Naive thymus-derived CD4-positive, alpha-beta T cell (primary cell): Measurements from ENCODE around the gene ETFRF1. TPM values are rescaled to one million over a fixed set of nuclear protein-coding genes. Genes with fewer than 3 reads are reported as not detected.

Experiments used
- ATAC-seq: fragments of 150-1000 bp; cut with Tn5 transposase; 2 replicates; pipeline ENCODE4 v1.10.0; 2021; ENCODE audit warnings: mild to moderate bottlenecking, moderate library complexity
- CTCF ChIA-PET: fragments of 350-600 bp; sonication (Branson Sonifier 250); formaldehyde crosslinking; loops from one replicate; lab custom pipeline; 2021; ENCODE audit warnings: antibody characterized with exemption; lab: Charles Lee
- POLR2A ChIA-PET: fragments of 350-600 bp; sonication (Branson Sonifier 250); formaldehyde crosslinking; loops from one replicate; lab custom pipeline; 2021; ENCODE audit warnings: antibody characterized with exemption, inconsistent platforms; lab: Charles Lee
- DNase-seq, 9 donors: peaks; one replicate each; pipeline versions ENCODE4 v3.0.0 to v3.0.0-alpha.2; 2020 to 2022; ENCODE audit warnings: mixed read lengths in 1 of 9
- H3K27ac ChIP-seq: one replicate; pipeline ENCODE4 v1.7.0; 2013; ENCODE audit warnings: mild to moderate bottlenecking, low read depth, low read length, moderate library complexity
- H3K27me3 ChIP-seq, 2 donors: one replicate each; pipeline ENCODE4 v1.7.0; 2013; ENCODE audit warnings: low read length in 2 of 2, mild to moderate bottlenecking in 2 of 2, moderate library complexity in 2 of 2; ENCODE audit not compliant: control insufficient read depth in 2 of 2, insufficient read depth in 2 of 2
- H3K36me3 ChIP-seq, 3 experiments: 1 replicate in 2 of 3; 2 replicates in 1 of 3; pipeline ENCODE4 v1.7.0; 2013; ENCODE audit warnings: low read length in 3 of 3, mild to moderate bottlenecking in 3 of 3, moderate library complexity in 1 of 3; ENCODE audit not compliant: insufficient read depth in 3 of 3, control insufficient read depth in 2 of 3
- H3K4me1 ChIP-seq, 2 donors: one replicate each; pipeline ENCODE4 v1.7.0; 2013; ENCODE audit warnings: low read length in 2 of 2, mild to moderate bottlenecking in 2 of 2, moderate library complexity in 1 of 2; ENCODE audit not compliant: control insufficient read depth in 2 of 2, insufficient read depth in 2 of 2
- H3K4me3 ChIP-seq: 2 replicates; pipeline ENCODE4 v1.7.0; 2013; ENCODE audit warnings: mild to moderate bottlenecking, low read length
- H3K9me3 ChIP-seq, 3 experiments: 1 replicate in 2 of 3; 2 replicates in 1 of 3; pipeline ENCODE4 v1.7.0; 2013; ENCODE audit warnings: low read length in 3 of 3; ENCODE audit not compliant: control insufficient read depth in 2 of 3
- H3K27ac Mint-ChIP-seq, 9 donors: one replicate each; pipeline ENCODE4 v1.8.0; 2020 to 2022; ENCODE audit warnings: mixed read lengths in 9 of 9, mild to moderate bottlenecking in 8 of 9, moderate library complexity in 5 of 9, inconsistent platforms in 2 of 9
- H3K27me3 Mint-ChIP-seq, 5 donors: one replicate each; pipeline ENCODE4 v1.8.0; 2021 to 2022; ENCODE audit warnings: mixed read lengths in 5 of 5, mild to moderate bottlenecking in 1 of 5
- H3K36me3 Mint-ChIP-seq, 5 donors: one replicate each; pipeline ENCODE4 v1.8.0; 2020 to 2022; ENCODE audit warnings: mixed read lengths in 5 of 5, mild to moderate bottlenecking in 3 of 5, inconsistent platforms in 1 of 5
- H3K4me1 Mint-ChIP-seq, 7 donors: one replicate each; pipeline ENCODE4 v1.8.0; 2020 to 2022; ENCODE audit warnings: mixed read lengths in 7 of 7, mild to moderate bottlenecking in 3 of 7, inconsistent platforms in 1 of 7
- H3K4me3 Mint-ChIP-seq, 10 donors: one replicate each; pipeline ENCODE4 v1.8.0; 2020 to 2022; ENCODE audit warnings: mild to moderate bottlenecking in 10 of 10, mixed read lengths in 10 of 10, moderate library complexity in 6 of 10, inconsistent platforms in 2 of 10
- H3K9me3 Mint-ChIP-seq, 11 donors: one replicate each; pipeline ENCODE4 v1.8.0; 2020 to 2022; ENCODE audit warnings: mixed read lengths in 11 of 11, mild to moderate bottlenecking in 4 of 11, inconsistent platforms in 1 of 11, moderate library complexity in 1 of 11
- intact Hi-C, 2 donors: fragments of 100-400 bp; cut with micrococcal nuclease; formaldehyde crosslinking; loops; one replicate each; pipeline ENCODE4 v1.15.1; 2023
- polyA plus RNA-seq, 2 donors: library from polyadenylated mRNA; unstranded; fragments of 300-500 nt; fragmentation: Illumina TruSeq; gene quantifications; one replicate each; pipeline ENCODE4 v1.2.3, GENCODE V29; 2021
- total RNA-seq, 6 experiments: library from RNA in 5 of 6; stranded (reverse) in 5 of 6; gene quantifications; 1 replicate in 5 of 6; 2 replicates in 1 of 6; pipeline ENCODE4 v1.2.3 and lab custom pipeline; 2021 to 2026

The ETFRF1 gene
- total and polyA plus RNA-seq, 7 experiments from 2014 or later = 12.9 to 80.4 (median 34.4) TPM

GRCh38 chr12:25187781-25188180 is 7.3 kb upstream of the ETFRF1 start:
- H3K27ac ChIP-seq = no peak overlapping the region
- H3K4me3 ChIP-seq = no peak overlapping the region
- CTCF ChIA-PET = interaction anchor here (0.8 to 1.7 kb wide), 3 partner anchors 32 to 199 kb away, joined by 3 to 7 read pairs (median 3); no protein-coding TSS in a partner anchor
- H3K36me3 Mint-ChIP-seq = no peaks in the 10 kb centered on the region
- no peaks in the 10 kb centered on the region for H3K27me3 ChIP-seq
- peaks cover 0 to 3% (median 0%) of the 10 kb centered on the region in 5 donors for H3K27me3 Mint-ChIP-seq
- no peaks in the 10 kb centered on the region for H3K36me3 ChIP-seq
- H3K9me3 ChIP-seq = no peaks in the 10 kb centered on the region
- POLR2A ChIA-PET = interaction anchor here (0.6 kb wide), 1 partner anchor 155 kb away, joined by 3 read pairs; no protein-coding TSS in a partner anchor
- intact Hi-C loops = loop anchor here (1.0 to 2.0 kb wide), 2 partner anchors 8 to 135 kb away; partner anchors contain the start of genes DNAI7 (in 2 of the 2) and ETFRF1 (in 2 of the 2)
- peaks cover 9 to 23% (median 18%) of the 10 kb centered on the region in 7 donors for H3K4me1 Mint-ChIP-seq
- H3K9me3 Mint-ChIP-seq = peaks cover 0 to 4% (median 0%) of the 10 kb centered on the region in 11 donors
- H3K27ac Mint-ChIP-seq = peak overlapping the region in 5 of 9 donors; percentile 87 to 98 (median 96)
- H3K4me3 Mint-ChIP-seq = peak overlapping the region in 6 of 10 donors; percentile 90 to 93 (median 91)
- no peak for DNase-seq
- no peak for ATAC-seq
- peaks cover 3 to 16% of the 10 kb centered on the region in 2 donors for H3K4me1 ChIP-seq

- H3K36me3 ChIP-seq = no peaks in the 10 kb centered on the region
- no peak for DNase-seq
- CTCF ChIA-PET = no interaction called here
- no peak for ATAC-seq
- H3K4me1 ChIP-seq = peaks cover 11 to 23% of the 10 kb centered on the region in 2 donors
- Mint-ChIP-seq H3K4me1 (peaks cover 15 to 36% (median 26%) of the 10 kb centered on the region in 7 donors), H3K27me3 (peaks cover 0 to 3% (median 0%) of the 10 kb centered on the region in 5 donors), H3K27ac (peak overlapping the region in 2 of 9 donors; percentile 14 to 66), H3K36me3 (no peaks in the 10 kb centered on the region), H3K9me3 (no peaks in the 10 kb centered on the region), H3K4me3 (no peak overlapping the region)
- H3K27me3 ChIP-seq = no peaks in the 10 kb centered on the region
- no peaks in the 10 kb centered on the region for H3K9me3 ChIP-seq
- no peak overlapping the region for H3K27ac ChIP-seq
- intact Hi-C loops = loop anchor here (10.0 kb wide), 2 partner anchors 405 to 1745 kb away; partner anchors contain the start of genes FGFR1OP2 (in 1 of the 2) and INTS13 (in 1 of the 2)
- no peak overlapping the region for H3K4me3 ChIP-seq
- POLR2A ChIA-PET = no interaction called here
Observed at GRCh38 chr12:25189656-25190055, 5.4 kb upstream of the ETFRF1 start.

GRCh38 chr12:25190793-25191192 is 4.2 kb upstream of the ETFRF1 start:
- Histone ChIP-seq H3K9me3 (no peaks in the 10 kb centered on the region), H3K36me3 (peaks cover 0 to 4% (median 0%) of the 10 kb centered on the region in 3 experiments), H3K27me3 (no peaks in the 10 kb centered on the region), H3K27ac (no peak overlapping the region), H3K4me3 (no peak overlapping the region), H3K4me1 (peaks cover 12 to 23% of the 10 kb centered on the region in 2 donors)
- Mint-ChIP-seq H3K9me3 (no peaks in the 10 kb centered on the region), H3K36me3 (peaks cover 0 to 4% (median 0%) of the 10 kb centered on the region in 5 donors), H3K27me3 (peaks cover 0 to 3% (median 0%) of the 10 kb centered on the region in 5 donors), H3K4me3 (no peak overlapping the region), H3K27ac (peak overlapping the region in 1 of 9 donors; percentile 46), H3K4me1 (peaks cover 18 to 47% (median 38%) of the 10 kb centered on the region in 7 donors)
- intact Hi-C loops = loop anchor here (10.0 kb wide), 2 partner anchors 404 to 1744 kb away; partner anchors contain the start of genes FGFR1OP2 (in 1 of the 2) and INTS13 (in 1 of the 2)
- ATAC-seq (no peak), DNase-seq (no peak)
- POLR2A ChIA-PET = interaction anchor here (0.8 kb wide), 2 partner anchors 184 to 186 kb away, joined by 3 read pairs; no protein-coding TSS in a partner anchor
- CTCF ChIA-PET = no interaction called here

GRCh38 chr12:25194214-25194613 is 823 bp upstream of the ETFRF1 start:
- peaks cover 7 to 8% of the 10 kb centered on the region in 2 donors for H3K4me1 ChIP-seq
- intact Hi-C loops = loop anchor here (2.0 to 10.0 kb wide), 4 partner anchors 17 to 1741 kb away; partner anchors contain the start of genes FGFR1OP2 (in 1 of the 2) and INTS13 (in 1 of the 2)
- H3K27ac ChIP-seq = peak overlapping the region; percentile 92
- peaks cover 0 to 4% (median 0%) of the 10 kb centered on the region in 3 experiments for H3K36me3 ChIP-seq
- H3K9me3 Mint-ChIP-seq = no peaks in the 10 kb centered on the region
- H3K9me3 ChIP-seq = no peaks in the 10 kb centered on the region
- peak overlapping the region; percentile 89 to 100 (median 99) for H3K4me3 Mint-ChIP-seq
- DNase-seq (no peak), ATAC-seq (no peak)
- POLR2A ChIA-PET = interaction anchor here (0.9 to 1.6 kb wide), 11 partner anchors 8 to 205 kb away, joined by 3 to 9 read pairs (median 4); partner anchors contain the start of gene KRAS
- peak overlapping the region; percentile 90 for H3K4me3 ChIP-seq
- peaks cover 0 to 4% (median 0%) of the 10 kb centered on the region in 5 donors for H3K36me3 Mint-ChIP-seq
- H3K27me3 Mint-ChIP-seq = peaks cover 0 to 3% (median 0%) of the 10 kb centered on the region in 5 donors
- CTCF ChIA-PET = interaction anchor here (0.8 to 1.4 kb wide), 4 partner anchors 8 to 56 kb away, joined by 3 to 7 read pairs (median 4); no protein-coding TSS in a partner anchor
- no peaks in the 10 kb centered on the region for H3K27me3 ChIP-seq
- peak overlapping the region; percentile 97 to 100 (median 99) for H3K27ac Mint-ChIP-seq
- H3K4me1 Mint-ChIP-seq = peaks cover 6 to 50% (median 38%) of the 10 kb centered on the region in 7 donors

GRCh38 chr12:25194722-25195055 is 348 bp upstream of the ETFRF1 start:
- Mint-ChIP-seq H3K4me3 (peak overlapping the region; percentile 89 to 100 (median 99)), H3K36me3 (peaks cover 0 to 5% (median 3%) of the 10 kb centered on the region in 5 donors), H3K4me1 (peaks cover 8 to 52% (median 41%) of the 10 kb centered on the region in 7 donors), H3K27me3 (peaks cover 0 to 3% (median 0%) of the 10 kb centered on the region in 5 donors), H3K27ac (peak overlapping the region; percentile 97 to 100 (median 99)), H3K9me3 (no peaks in the 10 kb centered on the region)
- POLR2A ChIA-PET = interaction anchor here (0.6 to 1.6 kb wide), 15 partner anchors 8 to 1749 kb away, joined by 3 to 9 read pairs (median 3); partner anchors contain the start of gene KRAS
- intact Hi-C loops = loop anchor here (1.0 to 10.0 kb wide), 12 partner anchors 7 to 1828 kb away; partner anchors contain the start of genes KRAS (in 2 of the 2), FGFR1OP2 (in 1 of the 2), INTS13 (in 1 of the 2) and MED21 (in 1 of the 2)
- Histone ChIP-seq H3K4me1 (peaks cover 7 to 8% of the 10 kb centered on the region in 2 donors), H3K27ac (peak overlapping the region; percentile 92), H3K9me3 (no peaks in the 10 kb centered on the region), H3K27me3 (no peaks in the 10 kb centered on the region), H3K4me3 (peak overlapping the region; percentile 90), H3K36me3 (peaks cover 0 to 4% (median 0%) of the 10 kb centered on the region in 3 experiments)
- CTCF ChIA-PET = interaction anchor here (0.6 to 1.4 kb wide), 5 partner anchors 8 to 56 kb away, joined by 3 to 7 read pairs (median 3); no protein-coding TSS in a partner anchor
- DNase-seq (no peak), ATAC-seq (no peak)

- DNase-seq (no peak), ATAC-seq (no peak)
- peaks cover 0 to 4% (median 0%) of the 10 kb centered on the region in 3 experiments for H3K36me3 ChIP-seq
- peak overlapping the region in 1 of 10 donors; percentile 14 for H3K4me3 Mint-ChIP-seq
- peaks cover 7 to 8% of the 10 kb centered on the region in 2 donors for H3K4me1 ChIP-seq
- ChIA-PET CTCF (interaction anchor here (0.6 to 1.0 kb wide), 2 partner anchors 43 to 47 kb away, joined by 3 read pairs; no protein-coding TSS in a partner anchor), POLR2A (interaction anchor here (0.7 to 1.1 kb wide), 3 partner anchors 11 to 192 kb away, joined by 3 read pairs; no protein-coding TSS in a partner anchor)
- H3K27me3 Mint-ChIP-seq = no peaks in the 10 kb centered on the region
- no peaks in the 10 kb centered on the region for H3K9me3 ChIP-seq
- H3K36me3 Mint-ChIP-seq = peaks cover 0 to 22% (median 9%) of the 10 kb centered on the region in 5 donors
- H3K27ac Mint-ChIP-seq = peak overlapping the region in 8 of 9 donors; percentile 8 to 99 (median 59)
- H3K27ac ChIP-seq = peak overlapping the region; percentile 44
- H3K9me3 Mint-ChIP-seq = peaks cover 0 to 4% (median 0%) of the 10 kb centered on the region in 11 donors
- intact Hi-C loops = loop anchor here (5.0 to 10.0 kb wide), 4 partner anchors 295 to 1825 kb away; partner anchors contain the start of genes FGFR1OP2 (in 1 of the 2), INTS13 (in 1 of the 2) and MED21 (in 1 of the 2)
- H3K4me3 ChIP-seq = no peak overlapping the region
- H3K4me1 Mint-ChIP-seq = peaks cover 21 to 76% (median 66%) of the 10 kb centered on the region in 7 donors
- H3K27me3 ChIP-seq = no peaks in the 10 kb centered on the region
Observed at GRCh38 chr12:25197608-25198007, 2.6 kb downstream of the ETFRF1 start.
